SK-N-SH treated with all-trans-retinoic acid at 6 μM for 48 hours (cell line): ENCODE data around the gene AKR1B15.
A peak's percentile ranks its signal among the peaks of the same experiment; 100 is the strongest.

ENCODE experiments used
- ATAC-seq: fragments of 200-7000 bp; cut with Tn5 transposase; 3 replicates; pipeline ENCODE4 v1.9.1; 2020; ENCODE audit warnings: mild to moderate bottlenecking, moderate library complexity
- ARNTL ChIP-seq: fragments of 450-650 bp; formaldehyde crosslinking; IDR thresholded peaks from 2 replicates; pipeline ENCODE4 v1.5.0; 2020; ENCODE audit warnings: low read depth, mild to moderate bottlenecking, moderate library complexity, borderline replicate concordance
- CSDC2 ChIP-seq: fragments of 250-450 bp; sonication (Bioruptor Pico); IDR thresholded peaks from 2 replicates; pipeline ENCODE4 v1.5.0; 2020; ENCODE audit warnings: mild to moderate bottlenecking, moderate library complexity
- ESRRG ChIP-seq: fragments of 250-450 bp; sonication (Bioruptor Pico); IDR thresholded peaks from 2 replicates; pipeline ENCODE4 v1.6.1; 2021; ENCODE audit warnings: mild to moderate bottlenecking
- GLIS3 ChIP-seq: fragments of 250-450 bp; sonication (Bioruptor Pico); IDR thresholded peaks from 2 replicates; pipeline ENCODE4 v1.5.0; 2020; ENCODE audit warnings: mild to moderate bottlenecking, moderate library complexity
- OSR1 ChIP-seq: fragments of 250-450 bp; sonication (Bioruptor Pico); IDR thresholded peaks from 2 replicates; pipeline ENCODE4 v1.8.0; 2022; ENCODE audit warnings: moderate library complexity, mild to moderate bottlenecking, inconsistent platforms
- PATZ1 ChIP-seq: fragments of 250-450 bp; sonication (Bioruptor Pico); IDR thresholded peaks from 2 replicates; pipeline ENCODE4 v1.8.0; 2020; ENCODE audit warnings: mild to moderate bottlenecking, moderate library complexity, borderline replicate concordance
- POU6F1 ChIP-seq: fragments of 250-450 bp; sonication (Bioruptor Pico); IDR thresholded peaks from 2 replicates; pipeline ENCODE4 v1.8.0; 2021; ENCODE audit warnings: low read depth, mild to moderate bottlenecking, moderate library complexity, borderline replicate concordance
- PPARA ChIP-seq: fragments of 250-450 bp; sonication (Bioruptor Pico); IDR thresholded peaks from 2 replicates; pipeline ENCODE4 v1.5.0; 2020; ENCODE audit warnings: mild to moderate bottlenecking, borderline replicate concordance
- RARB ChIP-seq: fragments of 250-450 bp; sonication (Bioruptor Pico); IDR thresholded peaks from 2 replicates; pipeline ENCODE4 v1.8.0; 2021; ENCODE audit warnings: mild to moderate bottlenecking, moderate library complexity
- TCF4 ChIP-seq: fragments of 250-450 bp; sonication (Bioruptor Pico); IDR thresholded peaks from 2 replicates; pipeline ENCODE4 v1.8.0; 2021; ENCODE audit warnings: mild to moderate bottlenecking, moderate library complexity, borderline replicate concordance
- TOX ChIP-seq: fragments of 250-450 bp; sonication (Bioruptor Pico); IDR thresholded peaks from 2 replicates; pipeline ENCODE4 v1.8.0; 2021; ENCODE audit warnings: mild to moderate bottlenecking, moderate library complexity, borderline replicate concordance
- TSHZ2 ChIP-seq: fragments of 250-450 bp; sonication (Bioruptor Pico); IDR thresholded peaks from 2 replicates; pipeline ENCODE4 v1.5.0; 2020; ENCODE audit warnings: mild to moderate bottlenecking, moderate library complexity
- ZC3H10 ChIP-seq: fragments of 250-450 bp; sonication (Bioruptor Pico); IDR thresholded peaks from 2 replicates; pipeline ENCODE4 v1.5.1; 2021; ENCODE audit warnings: mild to moderate bottlenecking, moderate library complexity
- ZFP3 ChIP-seq: fragments of 250-450 bp; sonication (Bioruptor Pico); IDR thresholded peaks from 2 replicates; pipeline ENCODE4 v1.5.0; 2020; ENCODE audit warnings: mild to moderate bottlenecking, moderate library complexity
- ZFP30 ChIP-seq: fragments of 450-650 bp; formaldehyde crosslinking; IDR thresholded peaks from 2 replicates; pipeline ENCODE4 v1.5.0; 2022; ENCODE audit warnings: mild to moderate bottlenecking, moderate library complexity
- ZNF565 ChIP-seq: fragments of 450-650 bp; formaldehyde crosslinking; conservative IDR thresholded peaks from 2 replicates; pipeline ENCODE4 v1.5.0; 2020; ENCODE audit warnings: low read depth, mild to moderate bottlenecking, moderate library complexity
- ZNF70 ChIP-seq: fragments of 450-650 bp; formaldehyde crosslinking; IDR thresholded peaks from 2 replicates; pipeline ENCODE4 v1.5.0; 2020; ENCODE audit warnings: mild to moderate bottlenecking, moderate library complexity
- TF ChIP-seq, protein P1 (sequence below): fragments of 250-450 bp; sonication (Bioruptor Pico); IDR thresholded peaks from 2 replicates; pipeline ENCODE4 v1.5.1; 2021; ENCODE audit warnings: mild to moderate bottlenecking, moderate library complexity

AKR1B15 gene

DNA sequence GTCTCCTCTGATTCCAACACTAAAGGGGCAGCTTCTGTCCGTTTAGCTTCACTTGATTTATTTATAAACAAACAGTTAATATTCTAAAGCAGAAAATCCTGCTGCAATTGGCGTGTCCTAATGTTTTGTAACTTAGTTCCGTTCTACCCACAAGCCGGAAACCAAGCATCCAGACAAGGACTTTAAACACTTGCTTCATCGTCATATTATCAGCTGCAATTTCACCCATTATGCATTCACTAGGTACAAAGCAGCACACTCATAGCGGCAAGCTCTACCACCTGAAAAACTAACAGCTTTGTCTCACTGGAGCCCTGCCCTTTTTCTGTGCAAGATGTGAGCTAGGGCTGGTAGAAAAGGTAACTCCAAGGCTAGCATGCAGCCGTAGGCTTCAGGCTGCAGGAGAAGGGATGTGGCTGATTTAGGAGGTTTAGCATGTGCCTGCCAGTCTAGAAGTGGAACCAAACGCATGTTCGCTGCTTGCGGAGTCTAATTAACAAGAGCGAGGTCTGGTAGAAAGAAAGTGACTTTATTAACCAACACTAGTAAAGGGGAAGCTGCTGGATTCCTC is 54.1 kb downstream of the AKR1B15 start:
- TF ChIP-seq RARB (CRISPR knock-in tag) = no peak
- TF ChIP-seq ZNF70 = no peak
- TF ChIP-seq ZFP30 (CRISPR knock-in tag) = no peak
- no peak for TF ChIP-seq GLIS3 (CRISPR knock-in tag)
- TF ChIP-seq ZC3H10 (CRISPR knock-in tag) = no peak
- no peak for TF ChIP-seq OSR1 (CRISPR knock-in tag)
- no peak for TF ChIP-seq PPARA (CRISPR knock-in tag)
- no peak for TF ChIP-seq CSDC2 (CRISPR knock-in tag)
- no peak for TF ChIP-seq POU6F1 (CRISPR knock-in tag)
- ATAC-seq = peak; percentile 19; the same call in 2 of the 3 replicates

DNA sequence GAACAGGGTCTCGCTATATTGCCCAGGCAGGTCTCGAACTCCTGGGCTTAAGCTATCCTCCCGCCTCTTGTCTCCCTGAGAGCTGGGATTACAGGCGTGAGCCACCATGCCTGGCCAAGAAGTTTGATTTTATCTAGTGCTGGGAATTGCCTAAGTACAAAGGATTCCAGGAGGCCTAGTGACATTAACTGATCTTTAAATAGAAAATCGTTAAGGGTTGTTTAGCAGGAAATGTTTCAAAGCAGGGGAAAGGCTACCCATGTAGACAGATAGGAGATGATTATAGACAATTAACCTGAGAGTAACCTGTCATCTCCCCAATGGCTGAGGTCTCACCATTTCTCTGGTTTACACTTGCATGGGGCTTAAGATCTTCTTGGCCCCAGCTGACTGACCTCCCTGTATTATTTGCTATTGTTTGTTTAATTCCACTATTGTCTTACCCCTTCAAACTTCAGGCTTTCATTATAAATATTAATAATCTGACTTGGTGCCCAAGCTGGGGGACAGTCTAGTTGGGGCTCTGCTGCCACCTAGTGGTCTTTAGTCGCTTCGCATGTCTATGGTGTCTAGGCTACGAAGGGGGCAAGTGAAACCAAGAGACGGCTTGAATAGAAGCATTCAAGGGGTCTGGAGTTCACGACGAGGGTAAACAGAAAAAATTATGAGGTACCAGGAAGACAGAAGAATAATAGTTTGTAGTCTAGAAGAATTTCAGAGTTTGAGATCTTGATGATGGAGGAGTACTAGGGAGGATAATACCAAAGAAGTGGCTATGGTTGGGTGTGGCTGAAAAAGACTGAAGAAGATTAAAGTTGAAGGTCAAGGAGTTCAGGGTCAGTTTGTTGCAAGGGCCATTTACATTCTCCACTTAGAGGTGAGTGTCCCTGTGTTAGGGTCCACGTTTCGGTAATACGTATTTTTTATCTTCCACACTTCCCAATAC is 57.3 kb downstream of the AKR1B15 start:
- peak; percentile 98 for ATAC-seq
- TF ChIP-seq ZFP3 (CRISPR knock-in tag) (no peak), TCF4 (no peak), OSR1 (CRISPR knock-in tag) (no peak), ESRRG (no peak), ZFP30 (CRISPR knock-in tag) (no peak), TSHZ2 (CRISPR knock-in tag) (no peak), POU6F1 (CRISPR knock-in tag) (no peak), TOX (no peak), ARNTL (CRISPR knock-in tag) (no peak)
- TF ChIP-seq, protein P1, sequence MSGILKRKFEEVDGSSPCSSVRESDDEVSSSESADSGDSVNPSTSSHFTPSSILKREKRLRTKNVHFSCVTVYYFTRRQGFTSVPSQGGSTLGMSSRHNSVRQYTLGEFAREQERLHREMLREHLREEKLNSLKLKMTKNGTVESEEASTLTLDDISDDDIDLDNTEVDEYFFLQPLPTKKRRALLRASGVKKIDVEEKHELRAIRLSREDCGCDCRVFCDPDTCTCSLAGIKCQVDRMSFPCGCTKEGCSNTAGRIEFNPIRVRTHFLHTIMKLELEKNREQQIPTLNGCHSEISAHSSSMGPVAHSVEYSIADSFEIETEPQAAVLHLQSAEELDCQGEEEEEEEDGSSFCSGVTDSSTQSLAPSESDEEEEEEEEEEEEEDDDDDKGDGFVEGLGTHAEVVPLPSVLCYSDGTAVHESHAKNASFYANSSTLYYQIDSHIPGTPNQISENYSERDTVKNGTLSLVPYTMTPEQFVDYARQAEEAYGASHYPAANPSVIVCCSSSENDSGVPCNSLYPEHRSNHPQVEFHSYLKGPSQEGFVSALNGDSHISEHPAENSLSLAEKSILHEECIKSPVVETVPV (CRISPR knock-in tag) = no peak

GRCh38 chr7:134611611-134612151 is 62.8 kb downstream of the AKR1B15 start:
- TF ChIP-seq ZC3H10 (CRISPR knock-in tag) (no peak), POU6F1 (CRISPR knock-in tag) (no peak), ZNF565 (CRISPR knock-in tag) (no peak), PATZ1 (CRISPR knock-in tag) (no peak), TOX (no peak), TSHZ2 (CRISPR knock-in tag) (no peak), PPARA (CRISPR knock-in tag) (no peak), ARNTL (CRISPR knock-in tag) (no peak)
- TF ChIP-seq, protein P1 (CRISPR knock-in tag) = no peak
- ATAC-seq = no peak
